Right lung (tissue), 10 donors: Measurements from ENCODE around the gene UGT1A8. TPM values are rescaled to one million over a fixed set of nuclear protein-coding genes. Genes with fewer than 3 reads are reported as not detected.
"Not testable (repeated sequence)": the region's sequence is repeated elsewhere in the genome, so short reads cannot be mapped to it uniquely, and the experiment has no call there.

Source experiments
- DNase-seq, 2 donors: peaks; one replicate each; pipeline ENCODE4 v3.0.0-alpha.2; 2013
- long read RNA-seq, 8 donors: transcript quantifications; one replicate each; lab custom pipeline, GENCODE V29; 2026
- polyA plus RNA-seq, 5 donors: library from polyadenylated mRNA; unstranded; fragments of 120-200 nt; gene quantifications; one replicate each; pipeline versions ENCODE4 v1.2.1 to v1.2.3, GENCODE V29; 2013; ENCODE audit warnings: inconsistent platforms in 1 of 5, low replicate concordance in 1 of 5; ENCODE audit not compliant: insufficient read length in 5 of 5, insufficient read depth in 1 of 5

The UGT1A8 gene
- polyA plus RNA-seq, result not detected
- long read RNA-seq, donor 1, result 0 reads
- long read RNA-seq, donor 2, result 0 reads
- long read RNA-seq, donor 3, result 0 reads
- long read RNA-seq, donor 4, result 0 reads
- long read RNA-seq, donor 5, result 0 reads
- long read RNA-seq, donor 6, result 0 reads
- long read RNA-seq, donor 7, result 0 reads
- long read RNA-seq, donor 8, result 0 reads

- not testable (repeated sequence) for DNase-seq
Measured at GRCh38 chr2:233617476-233617875, at the start of gene UGT1A8. Gene UGT1A8, plus strand, starts transcription at chr2:233617633. Its CDS starts 75 bp downstream, at chr2:233617708.

GRCh38 chr2:233571001-233571400 is 46.4 kb upstream of the UGT1A8 start:
- DNase-seq, result no peak

- DNase-seq, result no peak
Measured at GRCh38 chr2:233571462-233571861, 46.0 kb upstream of the UGT1A8 start.

GRCh38 chr2:233572468-233572867 is 45.0 kb upstream of the UGT1A8 start:
- no peak for DNase-seq

GRCh38 chr2:233577341-233577740 is 40.1 kb upstream of the UGT1A8 start:
- not testable (repeated sequence) for DNase-seq

- DNase-seq, result not testable (repeated sequence)
Measured at GRCh38 chr2:233583217-233583965, 34.0 kb upstream of the UGT1A8 start.

GRCh38 chr2:233584210-233584609 is 33.2 kb upstream of the UGT1A8 start:
- DNase-seq, result no peak

- DNase-seq, result no peak
Measured at GRCh38 chr2:233588400-233588799, 29.0 kb upstream of the UGT1A8 start.

- not testable (repeated sequence) for DNase-seq
Measured at GRCh38 chr2:233592706-233593105, 24.7 kb upstream of the UGT1A8 start.

GRCh38 chr2:233593201-233593600 is 24.2 kb upstream of the UGT1A8 start:
- DNase-seq, result no peak

- DNase-seq, result no peak
Measured at GRCh38 chr2:233597522-233597921, 19.9 kb upstream of the UGT1A8 start.

GRCh38 chr2:233598952-233599351 is 18.5 kb upstream of the UGT1A8 start:
- no peak for DNase-seq

- no peak for DNase-seq
Measured at GRCh38 chr2:233600386-233600785, 17.0 kb upstream of the UGT1A8 start.

- no peak for DNase-seq
Measured at GRCh38 chr2:233602076-233602475, 15.4 kb upstream of the UGT1A8 start.

GRCh38 chr2:233603520-233603919 is 13.9 kb upstream of the UGT1A8 start:
- no peak for DNase-seq

- no peak for DNase-seq
Measured at GRCh38 chr2:233604826-233605225, 12.6 kb upstream of the UGT1A8 start.

- DNase-seq, result no peak
Measured at GRCh38 chr2:233605680-233606079, 11.8 kb upstream of the UGT1A8 start.

GRCh38 chr2:233611284-233611683 is 6.1 kb upstream of the UGT1A8 start:
- no peak for DNase-seq

- DNase-seq, result no peak
Measured at GRCh38 chr2:233620204-233620603, 2.8 kb downstream of the UGT1A8 start.

- DNase-seq, result not testable (repeated sequence)
Measured at GRCh38 chr2:233621863-233622262, 4.4 kb downstream of the UGT1A8 start.

- DNase-seq, result no peak
Measured at GRCh38 chr2:233627331-233628025, 10.0 kb downstream of the UGT1A8 start.

- DNase-seq, result not testable (repeated sequence)
Measured at GRCh38 chr2:233636306-233636705, 18.9 kb downstream of the UGT1A8 start, which contains the start of gene UGT1A10. Gene UGT1A10, plus strand, starts transcription at chr2:233636448. Its CDS starts 75 bp downstream, at chr2:233636523.

- DNase-seq, result no peak
Measured at GRCh38 chr2:233638836-233639235, 21.4 kb downstream of the UGT1A8 start.
